ENCODE results near the gene SH3GLB2.
"Not testable (repeated sequence)": the region's sequence is repeated elsewhere in the genome, so short reads cannot be mapped to it uniquely, and the experiment has no call there.

The SH3GLB2 gene

DNA sequence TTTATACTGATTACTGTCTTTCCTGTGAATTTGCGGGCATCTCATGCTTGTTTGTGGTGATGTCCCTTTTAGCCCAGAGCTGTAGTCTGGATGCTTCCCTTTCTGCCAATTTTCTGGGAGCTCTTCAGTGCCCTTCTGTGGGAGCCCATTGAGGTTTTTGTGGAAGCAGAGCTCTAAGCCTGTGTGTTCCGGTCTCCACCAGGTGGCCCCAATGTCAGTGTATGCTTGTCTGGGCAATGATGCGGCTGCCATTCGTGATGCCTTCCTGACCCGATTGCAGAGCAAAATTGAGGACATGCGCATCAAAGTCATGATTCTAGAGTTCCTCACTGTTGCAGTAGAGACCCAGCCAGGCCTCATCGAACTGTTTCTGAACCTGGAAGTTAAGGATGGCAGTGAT lies 35.1 kb downstream of the SH3GLB2 start:
- DNase-seq, result no peak

DNA sequence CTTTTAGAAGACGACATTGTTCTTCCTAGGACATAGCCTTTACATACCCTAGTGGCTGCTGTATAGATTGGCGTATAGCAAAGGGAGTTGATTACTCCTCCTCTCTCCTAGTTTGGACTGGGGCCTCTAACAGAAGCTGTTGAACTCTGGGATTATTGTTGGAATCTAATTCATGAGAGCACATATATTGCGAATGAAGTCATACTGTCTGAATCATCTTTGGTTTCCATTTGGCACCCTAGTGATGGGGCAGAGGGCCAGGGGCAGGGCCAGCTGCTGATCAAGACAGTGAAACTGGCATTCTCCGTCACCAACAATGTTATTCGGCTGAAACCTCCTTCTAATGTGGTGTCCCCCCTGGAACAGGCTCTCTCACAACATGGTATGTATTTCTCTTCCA lies 40.3 kb downstream of the SH3GLB2 start:
- DNase-seq, result no peak

DNA sequence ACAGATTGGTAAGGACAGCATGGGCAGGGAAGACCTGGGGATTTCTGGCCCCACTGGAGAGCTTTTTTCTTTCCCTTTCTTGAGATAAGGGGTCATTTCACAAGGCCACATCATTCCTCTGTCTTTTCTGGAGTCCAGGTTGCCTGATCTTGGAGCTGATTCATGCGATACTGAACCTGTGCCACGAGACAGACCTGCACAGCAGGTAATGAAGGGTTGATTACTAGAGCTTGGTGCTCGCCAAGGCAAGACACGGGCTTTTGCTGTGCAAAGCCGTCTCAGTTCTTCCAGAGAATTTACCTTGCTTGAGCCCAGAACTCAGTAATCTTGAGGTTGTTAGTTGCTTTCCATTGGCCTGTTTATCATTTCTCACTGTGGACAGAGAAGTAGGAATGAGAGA lies 41.5 kb downstream of the SH3GLB2 start:
- DNase-seq, result no peak

DNA sequence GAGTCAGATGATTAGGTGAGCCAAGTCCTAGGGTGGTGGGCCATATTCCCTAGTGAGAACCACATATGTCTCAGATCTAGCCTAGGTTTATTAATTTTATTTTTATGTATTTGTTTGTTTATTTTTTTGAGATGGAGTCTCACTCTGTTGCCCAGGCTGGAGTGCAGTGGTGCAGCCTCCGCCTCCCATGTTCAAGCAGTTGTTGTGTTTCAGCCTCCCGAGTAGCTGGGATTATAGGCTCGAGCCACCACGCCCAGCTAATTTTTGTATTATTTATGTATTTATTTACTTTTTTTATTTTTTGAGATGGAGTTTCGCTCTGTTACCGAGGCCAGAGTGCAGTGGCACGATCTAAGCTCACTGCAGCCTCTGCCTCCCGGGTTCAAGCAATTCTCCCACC lies 44.6 kb downstream of the SH3GLB2 start:
- no peak for DNase-seq

DNA sequence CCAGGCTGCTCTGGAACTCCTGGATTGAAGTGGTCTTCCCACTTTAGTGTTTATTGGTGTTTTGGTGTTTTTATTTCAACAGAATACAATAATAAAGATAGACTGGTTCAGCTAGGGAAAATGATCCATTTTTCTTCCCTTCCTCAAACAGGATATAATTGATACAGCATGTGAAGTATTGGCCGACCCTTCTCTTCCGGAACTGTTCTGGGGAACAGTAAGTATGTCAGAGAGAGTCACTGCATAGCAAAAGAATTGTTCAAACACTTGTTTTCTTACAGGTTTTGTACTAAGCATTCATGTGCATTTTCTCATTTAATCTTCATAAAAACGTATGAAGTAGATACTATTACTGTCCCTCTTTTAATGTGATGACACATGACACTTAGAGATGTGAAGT lies 49.0 kb downstream of the SH3GLB2 start:
- DNase-seq, result no peak

DNA sequence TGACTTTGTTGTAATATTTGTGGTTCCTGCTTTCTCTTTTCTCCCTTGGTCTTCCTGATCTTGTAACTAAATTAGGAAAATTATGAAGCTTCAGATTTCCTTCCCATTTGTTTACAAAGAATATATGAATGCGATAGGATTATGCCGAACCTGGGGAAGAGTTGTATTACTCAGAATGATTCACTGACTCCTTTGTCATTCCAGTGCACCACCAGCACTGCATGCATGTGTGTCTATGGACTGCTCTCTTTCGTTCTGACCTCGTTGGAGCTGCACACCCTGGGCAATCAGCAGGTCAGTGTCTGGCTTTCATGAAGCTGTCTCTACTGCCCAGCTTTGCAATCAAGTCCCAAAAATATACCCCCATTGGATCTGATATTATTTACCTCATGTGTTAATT lies 55.2 kb downstream of the SH3GLB2 start:
- no peak for DNase-seq

DNA sequence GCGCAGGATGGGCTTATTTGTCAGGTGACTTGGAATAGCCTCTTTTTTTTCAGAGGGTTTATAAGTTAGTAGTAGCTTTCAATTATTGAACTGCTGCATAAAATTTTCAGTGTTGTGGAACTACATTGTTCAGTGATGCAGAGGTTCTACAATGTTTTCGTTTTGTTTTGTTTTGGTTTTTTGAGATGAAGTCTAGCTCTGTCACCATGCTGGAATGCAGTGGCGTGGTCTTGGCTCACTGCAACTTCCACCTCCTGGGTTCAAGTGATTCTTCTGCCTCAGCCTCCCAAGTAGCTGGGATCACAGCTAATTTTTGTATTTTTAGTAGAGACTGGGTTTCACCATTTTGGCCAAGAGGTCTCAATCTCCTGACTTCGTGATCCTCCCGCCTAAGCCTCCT lies 58.6 kb downstream of the SH3GLB2 start:
- DNase-seq, result no peak

DNA sequence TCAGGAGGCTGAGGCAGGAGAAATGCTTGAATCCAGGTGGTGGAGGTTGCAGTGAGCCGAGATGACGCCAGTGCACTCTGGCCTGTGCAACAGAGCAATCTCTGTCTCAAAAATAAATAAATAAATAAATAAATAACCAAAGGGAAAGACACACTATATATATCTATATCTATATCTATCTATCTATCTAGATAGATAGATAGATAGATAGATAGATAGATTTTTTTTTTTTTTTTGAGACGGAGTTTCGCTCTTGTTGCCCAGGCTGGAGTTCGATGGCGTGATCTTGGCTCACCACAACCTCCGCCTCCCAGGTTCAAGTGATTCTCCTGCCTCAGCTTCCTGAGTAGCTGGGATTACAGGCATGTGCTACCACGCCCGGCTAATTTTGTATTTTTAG lies 66.7 kb downstream of the SH3GLB2 start:
- DNase-seq, result not testable (repeated sequence)
